GM18858 (cell line): ENCODE results near the gene CEP70.

Source experiments
- ATAC-seq: cut with Tn5 transposase; IDR thresholded peaks from one replicate; pipeline ENCODE4 v1.9.1; 2021; ENCODE audit not compliant: unreplicated experiment

The CEP70 gene

GRCh38 chr3:138472141-138472825 lies 121.8 kb downstream of the CEP70 start:
- ATAC-seq: no peak

- ATAC-seq: no peak
These were observed 122.6 kb downstream of the CEP70 start for GRCh38 chr3:138471481-138471880.

- ATAC-seq: no peak
These were observed 123.4 kb downstream of the CEP70 start for GRCh38 chr3:138470687-138471086.

GRCh38 chr3:138469874-138470273 lies 124.2 kb downstream of the CEP70 start:
- ATAC-seq: no peak

- ATAC-seq: no peak
These were observed 125.2 kb downstream of the CEP70 start for GRCh38 chr3:138468886-138469285.

- ATAC-seq: no peak
These were observed 125.6 kb downstream of the CEP70 start for GRCh38 chr3:138468451-138468850.

GRCh38 chr3:138467931-138468330 lies 126.1 kb downstream of the CEP70 start:
- no peak for ATAC-seq

GRCh38 chr3:138465925-138466324 lies 128.1 kb downstream of the CEP70 start:
- no peak for ATAC-seq

GRCh38 chr3:138465451-138465850 lies 128.6 kb downstream of the CEP70 start:
- no peak for ATAC-seq

- no peak for ATAC-seq
These were observed 129.6 kb downstream of the CEP70 start for GRCh38 chr3:138464491-138464860.

GRCh38 chr3:138463724-138464490 lies 130.2 kb downstream of the CEP70 start:
- no peak for ATAC-seq

GRCh38 chr3:138461896-138462295 lies 132.2 kb downstream of the CEP70 start:
- ATAC-seq: no peak

- ATAC-seq: no peak
These were observed 132.8 kb downstream of the CEP70 start for GRCh38 chr3:138461246-138461645.

- ATAC-seq: no peak
These were observed 133.4 kb downstream of the CEP70 start for GRCh38 chr3:138460536-138461205.

- no peak for ATAC-seq
These were observed 134.2 kb downstream of the CEP70 start for GRCh38 chr3:138459619-138460535.

GRCh38 chr3:138458774-138459499 lies 135.1 kb downstream of the CEP70 start:
- no peak for ATAC-seq

- ATAC-seq: no peak
These were observed 136.0 kb downstream of the CEP70 start for GRCh38 chr3:138457863-138458735.

- ATAC-seq: no peak
These were observed 136.8 kb downstream of the CEP70 start for GRCh38 chr3:138456961-138457862.
